ENCODE data around the gene TGFBR3L.

The TGFBR3L gene

GRCh38 chr19:7963566-7963965 lies 48.9 kb downstream of the TGFBR3L start:
- no peak for DNase-seq

GRCh38 chr19:7965259-7965841 lies 50.7 kb downstream of the TGFBR3L start:
- no peak for DNase-seq

GRCh38 chr19:7965921-7966665 lies 51.5 kb downstream of the TGFBR3L start:
- DNase-seq, result no peak

GRCh38 chr19:7968008-7968795 lies 53.6 kb downstream of the TGFBR3L start:
- no peak for DNase-seq

Data from EL (cell line).